Gastrocnemius medialis (tissue), 4 donors: ENCODE results near the gene PLET1. TPM values are rescaled to one million over a fixed set of nuclear protein-coding genes. Genes with fewer than 3 reads are reported as not detected.

Experiments
- ATAC-seq, 2 donors: fragments of 150-250 bp; one replicate each; pipeline ENCODE4 v1.9.1; 2016
- DNase-seq, 2 donors: peaks; one replicate each; pipeline ENCODE4 v3.0.0-alpha.2; 2019
- H3K27ac ChIP-seq, 4 donors: fragments of 200-600 bp; sonication (generic); 1 replicate in 1 of 4; 2 replicates in 3 of 4; pipeline ENCODE4 v1.5.1; 2016 to 2018; ENCODE audit warnings: mild to moderate bottlenecking in 2 of 4, moderate library complexity in 1 of 4
- H3K27me3 ChIP-seq, 3 donors: fragments of 200-600 bp; sonication (generic) in 2 of 3; 1 replicate in 1 of 3; 2 replicates in 2 of 3; pipeline versions ENCODE4 v1.5.1 to v1.6.0; 2016 to 2019; ENCODE audit warnings: mild to moderate bottlenecking in 1 of 3, moderate library complexity in 1 of 3
- H3K36me3 ChIP-seq, 2 donors: fragments of 200-600 bp; sonication (generic) in 1 of 2; one replicate each; pipeline ENCODE4 v1.5.1; 2017 to 2018
- H3K4me1 ChIP-seq, 2 donors: fragments of 200-600 bp; sonication (generic) in 1 of 2; one replicate each; pipeline ENCODE4 v1.5.1; 2016 to 2017; ENCODE audit warnings: mild to moderate bottlenecking in 2 of 2
- H3K4me3 ChIP-seq, 4 donors: fragments of 200-600 bp; sonication (generic) in 3 of 4; 1 replicate in 1 of 4; 2 replicates in 3 of 4; pipeline ENCODE4 v1.5.1; 2016 to 2019; ENCODE audit warnings: mild to moderate bottlenecking in 2 of 4
- H3K9me3 ChIP-seq, 3 donors: fragments of 200-600 bp; sonication (generic) in 2 of 3; 1 replicate in 1 of 3; 2 replicates in 2 of 3; pipeline ENCODE4 v1.5.1; 2016 to 2019
- POLR2A ChIP-seq, 2 donors: fragments of 450-650 bp; IDR thresholded peaks; one replicate each; pipeline ENCODE4 v1.6.1; 2017; ENCODE audit warnings: antibody characterized with exemption in 2 of 2, mild to moderate bottlenecking in 2 of 2, moderate library complexity in 2 of 2
- in situ Hi-C, 4 donors: fragments of 200-750 bp; cut with MboI; loops; one replicate each; pipeline versions ENCODE4 v1.15.0 to v1.8.0; 2017; ENCODE audit warnings: low sequenced_read_pairs in 4 of 4
- intact Hi-C: fragments of 100-400 bp; cut with DNase I; formaldehyde crosslinking; loops from one replicate; pipeline ENCODE4 v1.15.1; 2023; ENCODE audit warnings: low total_unique reads
- total RNA-seq, 4 donors: library from RNA; depleted of rRNA; stranded (reverse); fragments of >200 nt; gene quantifications; one replicate each; pipeline versions ENCODE4 v1.1.0 to v1.2.3, GENCODE V29; 2016
- TF ChIP-seq, protein P1 (sequence below), 5 experiments: fragments of 450-650 bp in 3 of 5; fragments of 200-600 bp in 2 of 5; sonication (generic) in 2 of 5; IDR thresholded peaks in 4 of 5; conservative IDR thresholded peaks in 1 of 5; 1 replicate in 4 of 5; 2 replicates in 1 of 5; pipeline ENCODE4 v1.5.1; 2016 to 2019; ENCODE audit warnings: antibody characterized with exemption in 5 of 5, mild to moderate bottlenecking in 3 of 5, moderate library complexity in 3 of 5

PLET1 gene
- total RNA-seq, 4 donors from 2014 or later, result not detected

DNA sequence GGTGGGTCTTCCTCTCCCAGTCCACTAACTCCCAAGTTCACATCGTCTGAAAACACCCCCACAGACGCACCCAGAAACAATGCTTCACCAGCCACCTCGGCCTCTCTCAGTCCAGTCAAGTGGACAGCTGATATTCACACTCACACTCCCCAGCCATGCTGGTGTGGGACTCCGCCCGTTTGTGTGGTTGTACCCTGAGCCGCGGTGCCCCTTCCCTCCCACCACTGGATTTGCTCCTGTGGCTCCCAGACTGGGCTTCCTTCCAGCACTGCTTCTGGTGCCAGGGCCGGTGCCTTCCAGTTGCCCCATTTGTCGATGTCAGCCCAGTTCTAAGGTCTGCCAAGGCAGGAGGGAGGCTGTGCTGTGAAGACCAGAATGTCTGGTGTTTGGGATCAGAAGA is 37.9 kb upstream of the PLET1 start:
- peak in 1 of 2 donors; percentile 27 for DNase-seq
- H3K4me1 ChIP-seq, result peaks cover 28% of the 10 kb centered on the region in 2 donors
- peak overlapping the region in 2 of 4 donors; percentile 37 to 43 for H3K27ac ChIP-seq
- intact Hi-C loops, result no loop called here
- TF ChIP-seq, protein P1, sequence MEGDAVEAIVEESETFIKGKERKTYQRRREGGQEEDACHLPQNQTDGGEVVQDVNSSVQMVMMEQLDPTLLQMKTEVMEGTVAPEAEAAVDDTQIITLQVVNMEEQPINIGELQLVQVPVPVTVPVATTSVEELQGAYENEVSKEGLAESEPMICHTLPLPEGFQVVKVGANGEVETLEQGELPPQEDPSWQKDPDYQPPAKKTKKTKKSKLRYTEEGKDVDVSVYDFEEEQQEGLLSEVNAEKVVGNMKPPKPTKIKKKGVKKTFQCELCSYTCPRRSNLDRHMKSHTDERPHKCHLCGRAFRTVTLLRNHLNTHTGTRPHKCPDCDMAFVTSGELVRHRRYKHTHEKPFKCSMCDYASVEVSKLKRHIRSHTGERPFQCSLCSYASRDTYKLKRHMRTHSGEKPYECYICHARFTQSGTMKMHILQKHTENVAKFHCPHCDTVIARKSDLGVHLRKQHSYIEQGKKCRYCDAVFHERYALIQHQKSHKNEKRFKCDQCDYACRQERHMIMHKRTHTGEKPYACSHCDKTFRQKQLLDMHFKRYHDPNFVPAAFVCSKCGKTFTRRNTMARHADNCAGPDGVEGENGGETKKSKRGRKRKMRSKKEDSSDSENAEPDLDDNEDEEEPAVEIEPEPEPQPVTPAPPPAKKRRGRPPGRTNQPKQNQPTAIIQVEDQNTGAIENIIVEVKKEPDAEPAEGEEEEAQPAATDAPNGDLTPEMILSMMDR (IDR thresholded peaks at IDR 0.05 in 4 of 5, conservative IDR thresholded peaks at IDR 0.05 in 1 of 5), result no peak
- TF ChIP-seq POLR2A (IDR thresholded peaks at IDR 0.05), result no peak
- no peaks in the 10 kb centered on the region for H3K27me3 ChIP-seq
- no peak overlapping the region for H3K4me3 ChIP-seq
- no peaks in the 10 kb centered on the region for H3K36me3 ChIP-seq
- in situ Hi-C loops, result loop anchor here in 2 of 4 donors (25.0 kb wide), 1 partner anchor 989 kb away; no protein-coding TSS in a partner anchor
- no peaks in the 10 kb centered on the region for H3K9me3 ChIP-seq
- no peak for ATAC-seq

- no peak overlapping the region for H3K27ac ChIP-seq
- H3K4me1 ChIP-seq, result peaks cover 34% of the 10 kb centered on the region in 2 donors
- in situ Hi-C loops, result loop anchor here in 2 of 4 donors (25.0 kb wide), 1 partner anchor 990 kb away; no protein-coding TSS in a partner anchor
- intact Hi-C loops, result no loop called here
- no peak overlapping the region for H3K4me3 ChIP-seq
- no peaks in the 10 kb centered on the region for H3K36me3 ChIP-seq
- no peak for TF ChIP-seq POLR2A (IDR thresholded peaks at IDR 0.05)
- TF ChIP-seq, protein P1 (IDR thresholded peaks at IDR 0.05 in 4 of 5, conservative IDR thresholded peaks at IDR 0.05 in 1 of 5), result no peak
- H3K27me3 ChIP-seq, result no peaks in the 10 kb centered on the region
- DNase-seq (no peak), ATAC-seq (no peak)
- H3K9me3 ChIP-seq, result no peaks in the 10 kb centered on the region
Observed at GRCh38 chr11:112297248-112297866, 36.7 kb upstream of the PLET1 start.

DNA sequence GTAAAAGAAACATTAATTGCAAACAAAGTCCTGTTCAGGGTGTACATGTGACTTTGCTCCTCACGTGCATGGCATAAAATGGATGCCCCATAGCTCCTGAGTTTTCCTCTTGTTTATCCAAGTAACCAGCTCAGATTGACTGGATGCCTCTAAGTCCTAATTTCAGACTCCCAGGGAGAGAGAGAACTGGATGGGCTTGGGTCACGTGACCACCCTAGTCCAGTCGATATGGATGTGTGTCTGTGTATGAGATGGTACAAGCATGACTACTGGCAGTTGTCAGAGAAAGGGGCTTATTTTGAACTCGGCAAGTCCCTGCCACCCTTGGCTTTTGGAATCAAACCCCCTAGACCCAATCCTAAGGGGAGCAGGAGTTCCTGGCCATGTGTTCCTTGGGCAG is 35.4 kb upstream of the PLET1 start:
- Histone ChIP-seq H3K27ac (no peak overlapping the region), H3K9me3 (no peaks in the 10 kb centered on the region), H3K4me3 (no peak overlapping the region), H3K27me3 (no peaks in the 10 kb centered on the region), H3K4me1 (peaks cover 39% of the 10 kb centered on the region in 2 donors), H3K36me3 (no peaks in the 10 kb centered on the region)
- intact Hi-C loops (no loop called here), in situ Hi-C loops (loop anchor here in 2 of 4 donors (25.0 kb wide), 1 partner anchor 991 kb away; no protein-coding TSS in a partner anchor)
- DNase-seq, result no peak
- TF ChIP-seq, protein P1 (IDR thresholded peaks at IDR 0.05 in 4 of 5, conservative IDR thresholded peaks at IDR 0.05 in 1 of 5), result no peak
- TF ChIP-seq POLR2A (IDR thresholded peaks at IDR 0.05), result no peak
- no peak for ATAC-seq

- no peak overlapping the region for H3K4me3 ChIP-seq
- no peaks in the 10 kb centered on the region for H3K27me3 ChIP-seq
- in situ Hi-C loops (loop anchor here in 2 of 4 donors (25.0 kb wide), 1 partner anchor 992 kb away; no protein-coding TSS in a partner anchor), intact Hi-C loops (loop anchor here (5.0 kb wide), 1 partner anchor 172 kb away; no protein-coding TSS in a partner anchor)
- peak overlapping the region; percentile 71 to 85 (median 82) for H3K27ac ChIP-seq
- H3K4me1 ChIP-seq, result peaks cover 44 to 48% of the 10 kb centered on the region in 2 donors
- no peaks in the 10 kb centered on the region for H3K36me3 ChIP-seq
- TF ChIP-seq, protein P1 (IDR thresholded peaks at IDR 0.05 in 4 of 5, conservative IDR thresholded peaks at IDR 0.05 in 1 of 5), result no peak
- DNase-seq (no peak), ATAC-seq (no peak)
- no peaks in the 10 kb centered on the region for H3K9me3 ChIP-seq
Observed at GRCh38 chr11:112294688-112295340, 34.2 kb upstream of the PLET1 start.
